Myocyte (in vitro differentiated cells): ENCODE results near the gene UBL3. TPM values are rescaled to one million over a fixed set of nuclear protein-coding genes. Genes with fewer than 3 reads are reported as not detected.

Source experiments
- DNase-seq: peaks from one replicate; pipeline ENCODE4 v3.0.0-alpha.2; 2012; ENCODE audit warnings: low read depth
- total RNA-seq: library from RNA; depleted of rRNA; stranded (reverse); fragments of >200 nt; gene quantifications from 2 replicates; pipeline ENCODE4 v1.2.3, GENCODE V29; 2014

UBL3 gene
- total RNA-seq, 1 donor from 2014 or later: 27.4 TPM

DNA sequence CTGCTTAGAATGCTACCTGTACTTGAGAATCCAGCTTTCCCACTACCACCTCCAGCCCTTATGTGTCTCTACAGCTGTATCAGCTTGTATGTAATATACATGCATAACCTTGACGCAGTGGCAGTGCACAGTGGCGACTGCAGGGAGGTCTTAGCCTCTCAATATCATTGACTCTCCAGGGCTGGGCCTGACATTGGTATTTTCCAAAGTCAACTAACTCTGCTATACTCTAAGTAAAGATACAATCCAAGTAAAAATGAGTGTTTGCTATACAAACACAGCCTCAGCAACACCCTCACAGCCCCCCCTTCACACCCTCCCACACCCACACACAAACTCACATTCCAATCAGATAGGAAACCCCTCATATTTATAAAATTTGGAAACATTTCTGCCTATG, 6.7 kb upstream of the UBL3 start:
- DNase-seq: no peak

- no peak for DNase-seq
Observed at GRCh38 chr13:29856426-29856825, 6.0 kb upstream of the UBL3 start.

DNA sequence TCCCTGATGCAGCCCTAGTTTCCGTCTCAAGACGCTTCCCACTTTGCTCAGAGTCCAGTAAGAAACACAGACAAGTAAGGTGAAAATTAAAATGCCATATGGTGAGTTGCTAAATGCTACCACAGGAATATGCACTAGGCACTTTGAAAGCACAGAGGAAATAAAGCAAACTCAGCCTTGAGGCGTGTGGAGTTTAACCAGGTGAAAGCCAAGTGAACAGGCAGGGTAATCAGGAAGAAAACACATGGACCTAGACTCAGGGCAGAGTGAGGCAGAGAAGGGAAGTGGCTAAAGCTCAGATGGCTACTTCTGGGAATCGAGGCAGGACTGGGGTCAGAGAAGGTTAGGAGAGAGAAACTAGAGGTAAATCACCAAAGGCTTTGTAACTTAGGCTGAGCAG, 5.4 kb upstream of the UBL3 start:
- DNase-seq: no peak

DNA sequence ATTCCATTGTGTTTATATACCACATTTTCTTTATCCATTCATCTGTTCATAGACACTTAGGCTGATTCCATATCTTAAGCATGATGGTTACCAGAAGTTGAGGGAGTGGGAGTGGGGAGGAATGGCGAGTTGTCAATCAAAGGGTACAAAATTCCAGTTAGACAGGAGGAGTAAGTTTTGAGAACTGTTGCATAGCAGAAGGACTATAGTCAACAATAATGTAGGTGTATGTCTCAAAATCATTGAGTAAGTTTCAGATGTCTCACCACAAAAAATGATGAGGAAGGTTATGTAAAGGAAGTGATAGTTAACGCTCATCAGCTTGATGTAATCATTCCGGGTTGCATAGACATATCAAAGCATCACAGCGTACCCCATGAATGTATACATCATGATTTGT, 4.6 kb upstream of the UBL3 start:
- DNase-seq: no peak

- DNase-seq: no peak
Observed at GRCh38 chr13:29853131-29853530, 2.7 kb upstream of the UBL3 start.

GRCh38 chr13:29852472-29853054, 2.1 kb upstream of the UBL3 start:
- DNase-seq: no peak

DNA sequence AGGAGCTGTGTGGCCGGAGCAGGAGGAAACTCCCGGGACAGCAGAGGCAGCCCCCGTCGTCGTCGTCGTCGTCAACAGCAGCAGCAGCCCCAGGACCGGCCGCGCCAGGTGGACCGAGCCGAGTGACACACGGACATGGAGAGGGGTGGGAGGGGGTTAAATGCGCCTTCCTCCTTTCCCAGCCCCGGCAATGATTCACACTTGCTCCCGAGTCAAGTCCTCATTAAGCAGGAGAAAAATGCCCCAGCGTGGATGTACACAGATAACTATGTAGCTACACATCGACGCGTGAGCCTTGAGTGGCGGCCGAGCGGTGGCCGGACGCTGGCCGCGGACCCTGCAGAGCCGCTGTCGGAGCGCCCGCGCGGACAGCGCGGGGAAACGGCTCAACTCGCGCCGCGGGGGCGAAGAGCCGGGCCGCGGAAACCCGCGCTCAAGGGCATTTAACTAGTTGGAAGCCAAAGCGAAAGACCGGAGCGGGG, 645 bp downstream of the UBL3 start:
- peak; percentile 62 for DNase-seq

DNA sequence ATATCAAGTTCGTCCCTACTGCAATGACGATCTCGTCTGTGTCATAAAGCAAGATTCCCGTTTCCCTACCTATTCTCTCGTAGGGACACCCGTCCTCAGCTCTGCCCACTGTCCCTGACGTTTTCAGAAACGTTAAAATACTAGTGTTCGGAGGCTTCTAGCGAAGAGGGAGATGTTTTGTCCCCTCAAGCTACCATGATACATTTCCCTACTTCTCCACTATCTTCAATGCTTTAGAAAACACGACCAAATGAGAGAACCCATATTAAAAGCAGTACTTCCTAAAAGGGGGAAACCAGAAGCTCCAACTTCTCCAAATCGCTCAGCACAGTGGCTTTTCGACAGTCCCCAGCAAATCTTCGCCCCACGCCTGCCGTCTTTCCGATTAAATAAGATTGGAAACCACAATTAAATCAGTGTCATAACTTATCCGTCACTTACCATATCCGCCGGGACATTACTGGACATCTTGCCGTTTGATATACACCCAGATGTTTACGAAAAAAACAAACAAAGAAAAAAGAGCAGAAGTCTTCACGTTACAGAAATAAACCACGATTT, 1.3 kb downstream of the UBL3 start:
- DNase-seq: peak; percentile 34

DNA sequence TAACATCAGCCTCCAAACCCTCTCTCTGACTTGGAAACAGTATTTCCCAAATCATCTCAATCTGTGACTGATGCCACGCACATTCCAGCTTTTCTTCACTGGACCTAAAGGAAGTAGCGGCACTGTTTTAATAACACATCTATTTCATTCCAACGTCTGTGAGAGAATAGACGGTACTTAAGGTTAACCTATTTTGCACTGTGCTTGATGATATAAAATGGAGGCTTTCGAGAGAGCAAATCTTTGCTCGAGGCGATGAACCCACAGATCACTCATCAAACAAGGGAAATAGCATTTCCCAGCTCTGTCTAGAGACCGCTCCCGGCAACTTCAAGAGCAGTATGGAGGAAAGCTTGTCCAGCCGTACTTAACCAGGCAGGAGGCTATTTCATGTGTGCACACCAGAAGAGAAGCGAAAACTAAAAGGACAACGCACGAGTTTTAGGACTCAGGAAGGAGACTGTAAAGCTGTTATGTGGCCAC, 2.9 kb downstream of the UBL3 start:
- peak; percentile 54 for DNase-seq

GRCh38 chr13:29846475-29847256, 3.8 kb downstream of the UBL3 start:
- DNase-seq: no peak

GRCh38 chr13:29845440-29846056, 4.9 kb downstream of the UBL3 start:
- DNase-seq: peak; percentile 36

GRCh38 chr13:29844441-29844840, 6.0 kb downstream of the UBL3 start:
- DNase-seq: no peak

GRCh38 chr13:29840585-29840984, 9.8 kb downstream of the UBL3 start:
- no peak for DNase-seq

DNA sequence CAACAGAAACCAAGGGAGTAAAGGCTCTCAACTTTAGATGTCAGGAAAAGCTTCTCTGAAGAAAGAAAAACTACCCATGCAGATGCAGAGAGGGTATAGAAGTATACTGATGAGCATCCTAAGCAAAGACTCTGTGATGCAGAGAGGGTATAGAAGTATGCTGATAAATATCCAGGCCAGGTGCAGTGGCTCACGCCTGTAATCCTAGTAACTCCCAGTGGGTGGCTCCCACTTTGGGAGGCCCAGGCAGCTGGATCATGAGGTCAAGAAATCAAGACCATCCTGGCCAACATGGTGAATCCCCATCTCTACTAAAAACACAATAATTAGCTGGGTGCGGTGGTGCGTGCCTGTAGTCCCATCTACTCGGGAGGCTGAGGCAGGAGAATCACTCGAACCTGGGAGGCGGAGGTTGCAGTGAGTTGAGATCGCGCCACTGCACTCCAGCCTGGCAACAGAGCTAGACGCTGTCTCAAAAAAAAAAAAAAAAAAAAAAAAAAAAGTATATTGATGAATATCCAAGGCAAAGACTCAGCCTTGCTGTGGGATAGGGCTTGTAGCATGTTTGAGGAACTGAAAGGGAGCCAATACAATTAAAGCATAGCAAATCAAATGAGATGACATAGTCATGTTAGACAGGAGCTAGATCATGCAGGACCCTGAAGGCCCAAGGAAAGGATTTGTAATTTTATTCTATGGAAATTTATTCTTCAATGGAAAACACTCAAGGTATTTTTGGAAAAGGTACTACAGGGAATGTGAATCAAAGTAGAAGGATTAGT, 14.9 kb downstream of the UBL3 start:
- DNase-seq: no peak

DNA sequence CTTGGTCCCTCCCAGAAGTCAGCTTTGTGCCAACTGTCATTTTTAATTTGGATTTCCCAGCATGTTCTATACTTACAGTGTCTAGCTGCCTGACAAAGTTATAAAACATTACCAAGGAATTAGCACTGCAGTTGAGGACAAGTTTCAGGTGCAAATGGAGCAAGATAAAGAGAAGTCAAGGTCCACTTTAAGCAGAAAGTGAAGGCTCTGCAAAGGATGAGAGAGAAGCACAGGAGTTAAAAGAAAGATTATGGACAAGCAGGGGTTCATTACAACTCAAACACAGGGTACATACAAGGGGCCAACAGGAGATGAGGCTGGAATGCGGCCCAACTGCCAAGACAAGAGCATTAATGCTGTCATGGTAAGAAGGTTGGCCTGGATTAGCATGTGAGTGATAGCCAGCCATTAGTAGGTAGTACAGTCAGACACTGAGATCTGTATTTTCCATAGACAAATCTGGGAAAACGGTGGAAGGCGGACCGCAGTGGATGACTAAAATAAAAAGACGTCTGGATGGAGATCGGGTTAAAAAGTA, 17.6 kb downstream of the UBL3 start:
- DNase-seq: no peak

DNA sequence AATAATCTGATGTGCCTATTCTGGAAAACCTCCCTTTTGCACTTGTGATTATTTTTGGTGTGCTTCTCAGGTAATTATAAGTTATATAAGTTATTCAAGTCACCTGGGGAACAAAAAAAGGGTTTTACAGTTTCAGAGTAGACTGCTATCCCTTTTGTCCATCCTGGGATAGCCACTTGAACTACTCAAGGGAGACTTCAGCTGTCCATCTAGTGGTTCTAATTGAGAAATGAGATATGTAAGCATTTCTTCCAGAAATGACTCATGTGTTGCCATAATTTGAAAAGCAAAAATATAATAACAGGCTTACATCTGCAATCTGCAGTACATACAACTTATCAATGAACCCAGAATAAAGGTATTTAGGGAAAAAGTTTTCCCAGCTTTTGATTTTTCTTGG, 20.4 kb downstream of the UBL3 start:
- peak; percentile 43 for DNase-seq

- no peak for DNase-seq
Observed at GRCh38 chr13:29819143-29819542, 31.3 kb downstream of the UBL3 start.

GRCh38 chr13:29817604-29818378, 32.6 kb downstream of the UBL3 start:
- DNase-seq: peak; percentile 25

- no peak for DNase-seq
Observed at GRCh38 chr13:29816715-29817114, 33.7 kb downstream of the UBL3 start.

DNA sequence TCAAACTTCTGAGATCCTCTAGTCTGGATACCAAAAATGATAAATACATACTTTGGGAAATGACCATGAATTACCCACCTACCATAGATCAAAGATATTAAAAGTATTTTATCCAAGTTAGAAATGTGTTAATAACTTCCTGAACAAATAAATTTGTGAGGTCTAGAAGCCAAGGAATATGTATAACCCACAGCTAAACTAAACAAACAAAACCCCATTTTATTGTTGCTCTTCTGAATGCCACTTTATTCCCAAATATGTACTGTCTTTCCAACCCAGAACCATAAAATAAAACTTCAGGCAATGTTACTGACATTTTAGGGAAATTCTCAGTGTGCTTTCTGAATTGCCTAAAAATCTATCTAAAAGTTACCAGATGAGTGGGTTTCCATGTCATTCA, 35.1 kb downstream of the UBL3 start:
- no peak for DNase-seq
